ENCODE data around the gene SMG9.

SMG9 gene

DNA sequence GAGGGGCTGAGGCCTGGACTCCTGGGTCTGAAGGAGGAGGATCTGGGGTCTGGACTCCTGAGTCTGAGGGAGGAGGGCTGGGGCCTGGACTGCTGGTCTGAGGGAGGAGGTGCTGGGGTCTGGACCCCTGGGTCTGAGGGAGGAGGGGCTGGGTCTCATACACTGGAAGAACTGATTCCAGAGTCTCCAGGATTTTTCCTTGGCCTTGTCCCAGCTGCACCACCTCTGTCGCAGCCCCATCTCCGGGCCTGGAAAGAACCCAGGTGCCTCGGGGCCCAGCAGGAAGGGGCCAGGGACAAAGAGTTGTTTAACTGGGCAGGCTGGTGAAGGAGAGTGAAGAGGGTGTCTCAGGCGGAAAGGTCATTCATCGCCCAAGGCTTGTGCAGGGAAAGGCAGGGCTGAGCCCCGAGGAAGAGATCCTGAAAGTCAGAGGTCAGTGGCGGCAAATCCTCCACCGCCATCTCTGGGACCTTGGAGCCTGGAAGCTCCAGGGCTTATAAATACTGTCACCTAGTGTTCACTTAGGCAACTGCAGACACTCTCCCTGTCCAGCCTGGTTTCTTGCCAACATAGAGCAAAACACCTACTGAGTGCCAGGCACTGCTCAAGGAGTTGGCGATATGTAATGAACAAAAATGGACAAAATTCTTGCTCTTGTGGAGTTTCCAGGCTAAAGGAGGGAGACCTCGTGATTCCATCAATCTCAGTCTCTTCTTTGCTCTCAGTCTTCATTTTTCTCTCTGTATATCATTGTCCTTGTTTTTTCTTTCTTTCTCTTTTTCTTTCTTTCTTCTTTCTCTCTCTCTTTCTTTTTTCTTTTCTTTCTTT is 30.4 kb upstream of the SMG9 start:
- TF ChIP-seq, protein P1, sequence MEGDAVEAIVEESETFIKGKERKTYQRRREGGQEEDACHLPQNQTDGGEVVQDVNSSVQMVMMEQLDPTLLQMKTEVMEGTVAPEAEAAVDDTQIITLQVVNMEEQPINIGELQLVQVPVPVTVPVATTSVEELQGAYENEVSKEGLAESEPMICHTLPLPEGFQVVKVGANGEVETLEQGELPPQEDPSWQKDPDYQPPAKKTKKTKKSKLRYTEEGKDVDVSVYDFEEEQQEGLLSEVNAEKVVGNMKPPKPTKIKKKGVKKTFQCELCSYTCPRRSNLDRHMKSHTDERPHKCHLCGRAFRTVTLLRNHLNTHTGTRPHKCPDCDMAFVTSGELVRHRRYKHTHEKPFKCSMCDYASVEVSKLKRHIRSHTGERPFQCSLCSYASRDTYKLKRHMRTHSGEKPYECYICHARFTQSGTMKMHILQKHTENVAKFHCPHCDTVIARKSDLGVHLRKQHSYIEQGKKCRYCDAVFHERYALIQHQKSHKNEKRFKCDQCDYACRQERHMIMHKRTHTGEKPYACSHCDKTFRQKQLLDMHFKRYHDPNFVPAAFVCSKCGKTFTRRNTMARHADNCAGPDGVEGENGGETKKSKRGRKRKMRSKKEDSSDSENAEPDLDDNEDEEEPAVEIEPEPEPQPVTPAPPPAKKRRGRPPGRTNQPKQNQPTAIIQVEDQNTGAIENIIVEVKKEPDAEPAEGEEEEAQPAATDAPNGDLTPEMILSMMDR (IDR thresholded peaks at IDR 0.05; ENCODE audit: low read depth, low read length): peak; percentile 90
- Histone ChIP-seq H3K27ac (peak overlapping the region; percentile 46), H3K27me3 (ENCODE audit: insufficient read depth, low read depth, severe bottlenecking) (no peaks in the 10 kb centered on the region), H3K4me3 (ENCODE audit: low read depth, low read length) (no peak overlapping the region), H3K9me3 (ENCODE audit: severe bottlenecking) (no peaks in the 10 kb centered on the region), H3K36me3 (no peaks in the 10 kb centered on the region)
- DNase-seq: peak; percentile 62

DNA sequence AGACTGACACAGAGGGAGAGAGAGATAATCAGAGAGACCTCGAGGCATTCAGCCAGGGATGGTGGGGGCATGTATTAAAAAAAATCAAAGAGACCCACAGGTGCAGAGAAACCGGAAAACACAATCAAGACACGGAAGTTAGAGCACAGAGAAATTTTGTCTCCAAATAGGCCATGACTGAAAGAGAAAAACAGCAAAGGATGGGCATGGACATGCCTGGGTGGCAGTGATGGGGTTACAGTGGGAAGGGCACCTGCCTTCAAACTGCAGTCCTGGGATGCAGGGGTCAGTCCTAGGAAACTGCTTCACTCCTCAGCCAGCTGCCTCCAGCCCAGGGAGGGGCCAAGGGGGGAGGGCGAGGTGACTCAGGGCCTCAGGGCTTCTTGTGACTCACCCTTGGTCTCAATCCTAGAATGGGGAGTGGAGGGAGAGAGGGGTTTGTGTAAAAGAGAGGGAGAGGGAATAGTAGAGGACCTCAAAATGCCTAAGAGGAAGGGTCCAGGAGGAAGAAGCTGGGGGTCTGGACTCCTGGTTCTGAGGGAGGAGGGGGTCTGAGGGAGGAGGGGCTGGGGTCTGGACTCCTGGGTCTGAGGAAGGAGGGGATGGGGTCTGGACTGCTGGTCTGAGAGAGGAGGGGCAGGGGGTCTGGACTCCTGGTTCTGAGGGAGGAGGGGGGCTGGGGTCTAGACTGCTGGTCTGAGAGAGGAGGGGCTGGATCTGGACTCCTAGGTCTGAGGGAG is 29.6 kb upstream of the SMG9 start:
- DNase-seq: peak; percentile 39
- Histone ChIP-seq H3K36me3 (no peaks in the 10 kb centered on the region), H3K27me3 (ENCODE audit: insufficient read depth, low read depth, severe bottlenecking) (no peaks in the 10 kb centered on the region), H3K9me3 (ENCODE audit: severe bottlenecking) (no peaks in the 10 kb centered on the region), H3K4me3 (ENCODE audit: low read depth, low read length) (no peak overlapping the region), H3K27ac (no peak overlapping the region; the same call in 1 of the 2 replicates)
- TF ChIP-seq, protein P1 (IDR thresholded peaks at IDR 0.05; ENCODE audit: low read depth, low read length): no peak

DNA sequence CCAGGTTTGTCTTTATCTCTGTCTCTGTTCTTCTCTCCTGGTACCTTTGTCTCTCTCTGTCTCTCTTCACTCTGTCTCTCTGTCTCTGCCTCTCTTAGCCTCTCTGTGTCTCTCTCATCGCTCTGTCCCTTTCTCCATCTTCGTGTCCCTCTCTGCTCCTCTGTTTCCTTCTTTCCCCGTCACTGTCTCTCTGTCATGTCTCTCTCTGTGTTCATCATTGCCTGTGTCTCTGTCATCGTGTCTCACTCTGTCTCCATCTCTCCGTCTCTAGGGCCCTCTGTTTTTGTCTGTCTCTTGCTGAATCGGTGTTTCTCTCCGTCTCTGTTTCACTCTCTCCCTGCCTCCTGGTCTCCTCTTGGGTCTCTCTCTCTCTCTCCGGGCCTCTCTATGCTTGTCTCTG is 28.9 kb upstream of the SMG9 start:
- Histone ChIP-seq H3K4me3 (ENCODE audit: low read depth, low read length) (no peak overlapping the region), H3K27ac (no peak overlapping the region), H3K36me3 (no peaks in the 10 kb centered on the region), H3K27me3 (ENCODE audit: insufficient read depth, low read depth, severe bottlenecking) (no peaks in the 10 kb centered on the region), H3K9me3 (ENCODE audit: severe bottlenecking) (no peaks in the 10 kb centered on the region)
- DNase-seq: no peak
- TF ChIP-seq, protein P1 (IDR thresholded peaks at IDR 0.05; ENCODE audit: low read depth, low read length): no peak

DNA sequence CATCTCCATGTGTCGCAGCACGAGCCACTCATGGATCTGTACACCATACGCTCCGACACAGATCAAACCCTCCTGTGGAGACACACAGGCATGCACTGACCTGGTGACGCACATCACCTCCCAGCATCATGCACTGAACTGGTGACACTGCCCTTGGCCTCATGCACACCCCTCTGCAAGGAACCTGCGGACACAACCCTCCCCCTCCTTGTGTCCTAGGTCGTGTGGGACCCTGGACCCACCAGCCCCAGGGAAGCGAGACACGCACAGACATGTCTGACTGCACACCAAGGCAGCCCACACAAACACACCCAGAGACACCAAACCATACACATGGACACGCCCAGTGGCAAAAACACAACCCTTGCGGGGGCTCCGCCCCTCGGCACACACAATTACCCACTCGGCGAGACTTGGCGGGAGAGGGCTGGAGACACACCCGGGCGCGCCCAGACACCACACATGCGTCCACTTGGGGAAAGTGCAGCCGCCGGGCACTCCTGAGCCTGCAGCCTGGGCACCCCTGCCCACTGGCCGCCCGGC is 28.0 kb upstream of the SMG9 start:
- no peak overlapping the region for H3K4me3 ChIP-seq (ENCODE audit: low read depth, low read length)
- H3K9me3 ChIP-seq (ENCODE audit: severe bottlenecking): no peaks in the 10 kb centered on the region
- no peaks in the 10 kb centered on the region for H3K36me3 ChIP-seq
- H3K27me3 ChIP-seq (ENCODE audit: insufficient read depth, low read depth, severe bottlenecking): no peaks in the 10 kb centered on the region
- TF ChIP-seq, protein P1 (IDR thresholded peaks at IDR 0.05; ENCODE audit: low read depth, low read length): no peak
- no peak overlapping the region for H3K27ac ChIP-seq
- no peak for DNase-seq

DNA sequence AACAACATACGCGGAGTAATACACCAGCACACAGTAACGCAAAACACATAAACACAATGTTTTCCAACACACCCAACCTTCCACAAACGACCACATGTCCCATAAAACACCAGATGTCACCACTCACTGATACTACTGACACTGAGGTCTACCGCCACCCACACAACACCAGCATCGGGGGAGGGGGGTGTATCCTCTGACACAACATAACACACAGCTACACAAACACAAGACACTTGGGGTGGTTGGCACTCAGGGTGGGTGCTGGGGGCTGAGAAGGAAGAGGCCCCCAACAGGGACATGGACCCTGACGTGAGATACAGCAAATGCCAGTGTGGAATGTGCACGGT is 27.5 kb upstream of the SMG9 start:
- H3K36me3 ChIP-seq: no peaks in the 10 kb centered on the region
- TF ChIP-seq, protein P1 (IDR thresholded peaks at IDR 0.05; ENCODE audit: low read depth, low read length): no peak
- H3K27me3 ChIP-seq (ENCODE audit: insufficient read depth, low read depth, severe bottlenecking): no peaks in the 10 kb centered on the region
- H3K9me3 ChIP-seq (ENCODE audit: severe bottlenecking): no peaks in the 10 kb centered on the region
- H3K4me3 ChIP-seq (ENCODE audit: low read depth, low read length): no peak overlapping the region
- no peak overlapping the region for H3K27ac ChIP-seq
- DNase-seq: no peak
